ENCODE measurements around the gene DIS3L2.
"Not testable (repeated sequence)": the region's sequence is repeated elsewhere in the genome, so short reads cannot be mapped to it uniquely, and the experiment has no call there.

DIS3L2 gene

DNA sequence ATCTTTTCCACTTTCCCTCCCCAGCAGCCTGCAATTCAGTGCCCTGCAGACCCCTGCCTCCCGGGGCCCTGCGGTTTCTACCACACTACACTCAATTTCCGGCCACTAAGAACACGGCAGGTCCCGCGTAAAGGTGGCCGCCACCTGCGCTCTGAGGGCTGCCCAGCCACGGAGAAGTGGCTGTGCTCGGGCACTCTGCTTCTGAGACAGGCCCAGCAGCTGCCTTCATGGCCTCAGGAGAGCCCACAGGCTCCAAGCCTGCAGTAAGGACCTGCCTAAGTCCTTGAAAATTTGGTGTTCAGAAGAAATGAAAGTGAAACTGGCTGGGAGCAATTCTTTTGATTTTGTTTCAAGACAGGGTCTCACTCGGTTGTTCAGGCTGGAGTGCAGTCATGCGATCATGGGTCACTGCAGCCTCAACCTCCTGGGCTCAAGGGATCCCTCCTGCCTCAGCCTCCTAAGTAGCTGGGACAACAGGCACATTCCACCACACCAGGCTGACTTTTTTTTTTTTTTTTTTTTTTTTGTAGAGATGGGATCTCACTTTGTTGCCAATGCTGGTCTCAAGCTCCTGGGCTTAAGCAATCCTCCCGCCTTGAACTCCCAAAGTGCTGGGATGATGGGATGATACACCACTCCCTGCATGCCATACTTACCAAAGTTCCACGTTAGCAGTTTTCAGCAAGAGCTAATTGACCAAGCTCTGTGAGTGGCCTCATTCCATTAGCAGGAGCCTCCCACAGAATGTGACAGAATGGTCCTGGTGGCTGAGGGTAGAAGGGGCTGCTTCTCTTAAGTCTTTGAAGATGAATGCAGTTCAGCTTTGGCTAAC, 402.5 kb downstream of the DIS3L2 start:
- DNase-seq, result no peak

DNA sequence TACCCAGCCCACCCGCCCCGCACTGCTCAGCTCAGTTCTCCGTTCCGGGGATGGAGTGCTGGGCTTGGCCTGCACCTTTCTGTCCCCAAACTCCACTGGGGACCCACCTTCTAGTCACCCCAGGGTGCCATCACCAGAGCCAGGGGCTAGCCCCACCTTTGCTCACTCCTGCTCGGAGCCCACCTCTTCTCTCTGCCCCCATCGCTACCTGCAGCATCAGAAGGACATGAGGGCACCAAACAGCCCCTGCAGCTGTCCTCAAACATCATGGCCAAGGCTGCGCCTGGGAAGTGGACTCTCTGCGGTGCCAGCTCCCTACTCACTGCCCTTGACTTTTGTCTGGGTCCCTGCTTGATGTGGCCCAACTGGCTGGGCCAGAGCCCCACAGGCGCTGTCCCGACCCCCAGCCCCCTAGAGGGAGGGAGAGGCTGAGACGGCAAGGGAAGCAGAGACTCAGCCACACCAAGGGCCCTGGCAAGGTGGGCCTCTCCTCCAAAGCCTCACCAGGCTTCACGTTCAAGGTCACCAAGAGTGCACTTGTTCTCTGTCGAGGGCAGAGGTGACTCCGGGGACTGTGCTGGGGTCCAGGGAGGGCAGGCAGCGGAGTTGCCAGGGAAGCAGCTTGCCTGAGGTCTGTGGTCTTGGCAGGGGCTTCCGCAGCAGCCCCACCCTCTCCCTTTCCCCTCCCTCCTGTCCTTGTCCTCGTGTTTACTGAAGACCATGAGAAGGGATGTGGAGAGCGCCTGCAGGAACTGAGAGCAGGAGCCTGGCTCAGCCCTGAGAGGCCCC, 403.5 kb downstream of the DIS3L2 start:
- not testable (repeated sequence) for DNase-seq

DNA sequence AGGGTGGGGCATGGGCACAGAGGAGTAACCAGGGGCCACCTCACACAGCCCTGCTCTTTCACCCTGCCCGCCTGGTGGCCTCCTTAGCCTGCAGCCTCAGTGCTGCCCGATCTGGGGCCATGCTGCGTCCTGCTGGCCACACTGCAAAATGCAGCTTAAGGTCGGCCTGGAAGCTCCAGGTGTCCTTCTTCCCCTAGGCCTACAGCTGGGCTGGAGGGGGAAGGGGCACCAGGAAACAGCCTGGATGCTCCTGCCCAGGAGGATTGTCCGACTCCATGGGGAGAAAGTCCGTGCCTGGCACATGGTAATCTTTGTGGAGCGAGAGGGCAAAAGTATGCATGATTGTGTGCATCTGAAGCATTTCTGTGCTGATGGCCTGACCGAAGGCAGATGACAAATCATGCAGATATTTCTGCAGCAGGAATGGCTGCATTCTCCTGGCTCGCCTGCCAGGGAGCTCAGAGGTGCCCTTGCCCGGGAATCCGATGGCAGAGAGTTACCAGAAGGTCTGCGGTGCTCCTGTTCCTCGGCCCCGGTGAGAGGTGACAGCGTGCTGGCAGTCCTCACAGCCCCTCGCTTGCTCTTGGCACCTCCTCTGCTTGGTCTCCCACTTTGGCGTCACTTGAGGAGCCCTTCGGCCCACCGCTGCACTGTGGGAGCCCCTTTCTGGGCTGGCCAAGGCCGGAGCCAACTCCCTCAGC, 404.3 kb downstream of the DIS3L2 start:
- no peak for DNase-seq

DNA sequence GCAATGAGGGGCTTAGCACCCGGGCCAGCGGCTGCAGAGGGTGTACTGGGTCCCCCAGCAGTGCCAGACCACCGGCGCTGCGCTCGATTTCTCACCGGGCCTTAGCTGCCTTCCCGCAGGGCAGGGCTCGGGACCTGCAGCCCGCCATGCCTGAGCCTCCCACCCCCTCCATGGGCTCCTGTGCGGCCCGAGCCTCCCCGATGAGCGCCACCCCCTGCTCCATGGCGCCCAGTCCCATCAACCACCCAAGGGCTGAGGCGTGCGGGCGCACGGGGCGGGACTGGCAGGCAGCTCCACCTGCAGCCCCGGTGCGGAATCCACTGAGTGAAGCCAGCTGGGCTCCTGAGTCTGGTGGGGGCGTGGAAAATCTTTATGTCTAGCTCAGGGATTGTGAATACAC, 404.9 kb downstream of the DIS3L2 start:
- DNase-seq, result not testable (repeated sequence)

DNA sequence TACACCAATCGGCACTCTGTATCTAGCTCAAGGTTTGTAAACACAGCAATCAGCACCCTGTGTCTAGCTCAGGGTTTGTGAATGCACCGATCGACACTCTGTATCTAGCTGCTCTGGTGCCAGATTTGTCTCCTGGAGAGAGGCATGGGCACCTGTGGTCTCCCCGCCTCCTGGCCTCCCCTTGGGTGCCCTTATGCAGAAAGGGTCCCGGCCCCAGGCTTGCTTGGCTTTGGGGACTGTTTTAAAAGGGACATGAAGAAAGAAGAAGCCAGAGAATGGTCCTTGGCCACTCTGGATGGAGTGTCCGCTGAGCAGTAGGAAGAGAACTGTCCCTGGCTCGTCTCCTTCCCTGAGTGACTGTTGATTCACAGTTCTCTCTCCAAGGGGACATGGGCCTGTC, 405.5 kb downstream of the DIS3L2 start:
- DNase-seq, result no peak

DNA sequence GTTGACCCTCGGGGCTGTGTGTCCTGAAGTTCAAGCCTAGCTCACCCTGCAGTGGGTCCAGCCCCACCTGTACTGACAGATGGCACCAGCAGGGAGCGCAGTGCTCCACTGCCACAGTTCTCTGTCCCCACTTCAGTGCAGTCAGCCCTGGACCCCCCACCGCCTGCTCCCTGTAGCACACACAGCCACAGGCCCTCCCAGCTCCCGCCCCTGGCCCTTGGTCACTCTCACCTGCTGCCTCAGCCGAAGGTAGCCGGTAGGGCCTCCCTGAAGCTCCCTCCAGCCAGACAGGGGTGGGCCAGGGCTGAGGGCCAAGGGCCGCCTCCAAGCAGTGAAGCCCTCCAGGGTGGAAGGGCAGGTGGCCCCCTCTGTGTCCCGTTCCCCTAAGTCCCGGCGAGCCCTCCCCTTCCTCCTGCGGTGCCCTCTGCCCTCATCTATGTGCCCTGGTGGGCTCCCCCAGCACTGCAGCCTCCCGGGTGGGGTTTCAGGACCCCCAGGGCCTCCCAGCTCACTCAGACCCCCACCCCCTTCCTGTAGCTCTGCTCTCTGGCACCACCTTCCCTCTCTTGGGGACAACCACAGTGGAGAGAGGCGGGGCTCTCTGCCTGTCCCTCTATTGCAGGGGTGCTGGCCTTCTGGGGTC, 406.2 kb downstream of the DIS3L2 start:
- DNase-seq, result no peak

DNA sequence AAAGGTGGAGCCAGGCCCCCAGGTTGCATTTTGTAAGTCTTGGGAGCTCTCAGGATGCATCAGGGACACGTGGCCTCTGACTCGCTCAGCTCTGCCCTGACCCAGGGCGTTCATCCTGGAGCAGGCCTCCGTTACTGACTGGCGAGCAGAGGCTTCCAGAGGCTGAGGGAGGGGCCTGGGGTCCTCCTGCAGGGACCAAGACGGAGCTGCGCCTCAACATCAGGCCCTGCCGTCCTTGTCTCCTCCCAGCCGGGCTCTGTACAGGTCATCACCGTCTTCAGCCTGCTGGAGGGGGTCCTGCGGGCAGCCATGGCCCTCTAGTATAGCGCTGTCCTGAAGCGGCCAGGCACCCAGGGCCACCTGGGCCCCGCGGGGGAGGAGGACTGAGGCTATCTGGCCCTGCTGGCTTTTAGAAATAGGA, 406.8 kb downstream of the DIS3L2 start:
- no peak for DNase-seq

DNA sequence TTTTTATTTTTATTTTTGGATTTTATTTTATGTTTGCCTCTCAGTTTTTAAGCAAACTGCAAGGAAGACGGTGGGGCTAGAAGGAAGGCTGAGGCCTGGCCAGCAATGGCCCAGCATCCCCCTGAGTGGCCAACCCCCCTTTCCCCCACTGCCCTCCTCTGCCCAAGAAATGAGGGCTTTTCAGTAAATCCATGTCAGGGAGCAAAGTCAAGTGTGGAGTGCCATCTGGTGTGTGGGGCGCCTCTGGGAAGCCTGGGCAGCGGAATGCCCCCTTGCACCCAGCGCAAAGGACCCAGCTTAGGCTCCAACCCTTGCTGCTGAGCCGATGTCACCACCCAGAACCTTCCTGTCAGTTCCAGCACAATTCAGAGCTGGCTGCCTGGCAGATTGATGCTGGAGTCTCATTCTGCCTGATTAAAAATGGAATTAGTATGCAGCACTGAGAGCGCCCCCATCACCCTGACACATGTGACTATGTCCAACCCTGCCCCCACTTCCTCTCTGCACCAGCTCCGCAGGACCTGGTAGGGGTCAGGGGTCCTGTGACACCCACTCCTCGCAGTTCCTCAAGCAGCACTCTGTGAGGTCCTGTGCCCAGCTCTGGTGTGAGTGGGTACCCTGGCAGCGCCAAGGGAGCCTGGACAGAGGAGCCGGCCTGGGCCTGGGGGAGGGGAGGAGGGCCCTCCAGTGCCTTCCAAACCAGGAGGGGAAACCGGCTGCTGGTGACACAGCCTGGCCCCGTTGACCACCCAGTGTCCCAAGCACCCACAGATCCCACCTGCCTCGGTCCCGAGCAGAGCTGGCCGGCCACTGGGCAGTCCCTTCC, 407.8 kb downstream of the DIS3L2 start:
- no peak for DNase-seq

DNA sequence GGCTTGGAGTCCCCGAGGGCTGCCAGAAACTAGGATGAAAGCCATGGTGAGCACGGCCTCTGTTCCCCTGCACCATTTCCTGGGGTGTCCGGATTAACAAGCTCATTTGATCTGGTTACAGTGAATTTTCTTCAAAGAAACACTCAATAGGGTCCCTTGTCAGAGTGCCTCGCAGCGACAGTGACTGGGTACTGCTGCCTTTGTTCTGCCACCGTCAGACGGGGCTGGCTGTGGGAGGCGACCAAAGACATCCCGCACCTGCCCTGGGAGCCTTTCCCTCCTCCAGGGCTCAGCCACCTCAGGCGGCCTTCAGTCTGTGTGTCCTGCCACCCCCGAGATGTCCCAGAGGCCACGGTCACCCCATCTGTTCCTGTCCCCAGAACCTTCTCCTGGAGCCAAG, 408.5 kb downstream of the DIS3L2 start:
- not testable (repeated sequence) for DNase-seq

DNA sequence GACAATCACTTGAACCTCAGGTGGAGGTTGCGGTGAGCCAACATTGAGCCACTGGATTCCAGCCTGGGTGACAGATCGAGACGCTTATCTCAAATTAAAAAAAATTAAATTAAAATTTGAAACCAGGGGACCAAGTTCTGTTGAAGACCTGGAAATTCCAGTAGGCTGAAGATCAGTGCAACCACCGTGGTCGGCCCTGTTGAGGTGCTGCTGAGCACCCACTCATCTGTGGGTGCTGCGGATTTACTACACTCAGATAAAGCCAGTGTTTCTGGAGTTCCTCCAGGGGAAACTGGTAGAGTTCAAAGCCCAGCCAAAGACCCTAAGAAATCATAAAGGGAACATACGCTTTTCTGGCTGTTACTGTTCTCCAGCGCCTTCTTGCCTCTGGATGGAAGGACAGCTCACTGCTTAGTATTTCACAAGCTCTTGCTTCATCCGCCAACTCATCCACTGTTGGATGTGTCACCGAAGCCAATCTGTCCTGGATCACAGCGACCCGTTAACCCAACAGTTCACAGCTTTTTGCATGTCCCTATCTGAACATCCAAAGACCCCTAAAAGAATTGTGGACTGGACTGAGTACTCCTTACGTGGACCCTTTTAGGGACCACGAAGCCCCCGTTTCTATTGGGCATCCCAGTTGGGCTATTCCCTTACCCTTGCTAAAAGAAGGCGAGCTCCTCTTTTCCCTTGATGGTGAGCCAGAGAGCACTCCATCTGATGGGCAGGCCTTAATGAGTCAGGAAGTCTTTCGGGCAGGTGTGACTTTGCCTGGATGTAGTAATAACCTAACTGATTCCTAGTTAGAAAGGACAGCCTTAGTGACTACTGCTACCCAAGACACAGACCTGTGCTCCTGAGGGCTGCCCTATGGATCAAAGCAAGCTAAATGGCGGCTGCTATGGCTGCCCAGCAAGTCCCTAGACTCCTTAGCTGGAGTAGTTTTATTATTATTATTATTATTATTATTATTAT, 411.0 kb downstream of the DIS3L2 start:
- no peak for DNase-seq

DNA sequence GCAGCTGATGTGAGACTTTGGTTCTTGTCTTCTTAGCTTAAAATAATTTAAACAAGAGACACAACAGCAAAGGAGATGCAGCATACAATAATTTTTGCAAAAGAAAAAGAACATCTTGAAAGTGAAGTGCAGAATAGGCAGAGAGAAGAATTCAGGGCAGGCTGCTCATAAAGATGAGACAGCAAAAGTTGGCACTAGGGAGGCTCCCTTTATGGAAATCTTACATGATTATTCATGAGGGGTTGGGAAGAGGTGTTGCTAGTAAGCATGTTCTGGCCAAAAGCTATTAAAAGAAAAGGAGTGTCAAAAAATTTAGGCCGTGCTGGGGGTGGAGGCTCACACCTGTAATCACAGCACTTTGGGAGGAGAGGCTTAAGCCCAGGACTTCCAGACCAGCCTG, 412.8 kb downstream of the DIS3L2 start:
- DNase-seq, result no peak

DNA sequence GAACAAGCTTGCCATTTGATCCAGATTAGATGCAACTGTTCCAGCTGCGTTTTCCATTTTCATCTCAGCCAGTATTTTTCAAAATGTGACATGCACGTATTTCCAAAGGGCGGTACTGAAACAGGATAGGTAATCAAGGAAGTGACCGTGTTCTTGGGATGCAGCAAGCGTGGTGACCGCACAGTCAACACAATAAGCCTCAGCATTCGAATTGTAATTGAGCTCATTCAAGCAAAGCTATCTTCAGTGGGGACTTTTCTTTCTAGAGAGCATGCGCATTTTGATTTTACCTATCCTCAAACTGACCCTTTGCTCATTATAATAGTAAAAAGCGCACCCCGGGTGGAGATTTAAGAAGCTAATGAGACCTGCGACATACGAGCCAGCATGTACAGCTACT, 413.7 kb downstream of the DIS3L2 start:
- no peak for DNase-seq

DNA sequence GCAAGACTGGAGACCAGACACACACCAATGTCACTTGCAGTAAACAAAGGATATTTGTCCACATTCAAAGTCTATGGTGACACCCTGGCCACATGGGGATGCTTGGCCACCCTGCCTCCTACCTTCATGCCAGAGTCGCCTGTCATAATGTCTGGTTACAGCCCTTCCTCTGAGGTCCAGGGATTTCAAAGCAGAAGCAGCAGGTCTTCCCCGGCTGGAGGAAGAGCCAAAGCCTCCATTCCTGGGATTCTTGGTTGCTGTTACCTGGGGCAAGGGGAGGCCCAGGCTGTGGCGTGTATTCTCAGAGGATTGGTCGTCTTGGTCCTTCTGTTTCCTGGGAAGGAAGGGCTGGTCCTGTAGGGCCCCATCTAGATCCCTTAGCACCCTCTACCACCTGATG, 414.7 kb downstream of the DIS3L2 start:
- no peak for DNase-seq

DNA sequence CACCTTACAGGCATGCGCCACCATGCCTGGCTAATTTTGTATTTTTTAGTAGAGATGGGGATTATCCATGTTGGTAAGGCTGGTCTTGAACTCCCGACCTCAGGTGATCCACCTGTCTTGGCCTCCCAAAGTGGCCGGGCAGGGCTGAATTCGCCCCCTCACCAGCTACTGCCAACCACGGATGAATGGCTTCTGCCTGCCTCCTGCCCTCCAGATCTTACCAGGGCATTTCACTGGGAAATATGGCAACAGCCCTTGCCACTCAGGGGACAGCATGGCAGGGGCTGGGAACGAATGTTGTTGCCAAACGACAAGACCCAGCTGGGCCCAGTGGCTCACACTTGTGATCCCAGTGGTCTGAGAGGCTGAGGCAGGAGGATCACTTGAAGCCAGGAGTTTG, 415.2 kb downstream of the DIS3L2 start:
- no peak for DNase-seq

DNA sequence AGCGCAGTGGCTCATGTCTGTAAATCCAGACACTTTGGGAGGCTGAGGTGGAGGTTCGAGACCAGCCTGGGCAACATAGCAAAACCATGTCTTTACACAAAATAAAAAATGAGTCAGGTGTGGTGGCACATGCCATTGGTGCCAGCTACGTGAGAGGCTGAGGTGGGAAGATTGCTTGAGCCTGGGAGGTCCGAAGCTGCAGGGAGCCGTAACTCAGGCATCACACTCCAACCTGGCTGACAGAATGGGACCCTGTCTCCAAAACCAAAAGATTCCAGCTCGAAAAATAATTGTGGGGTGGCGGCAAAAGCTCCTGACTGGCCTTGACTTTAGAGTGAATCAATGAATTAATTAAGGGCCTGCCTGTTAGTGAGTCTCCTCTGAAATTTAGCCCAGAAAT, 415.8 kb downstream of the DIS3L2 start:
- DNase-seq, result no peak

DNA sequence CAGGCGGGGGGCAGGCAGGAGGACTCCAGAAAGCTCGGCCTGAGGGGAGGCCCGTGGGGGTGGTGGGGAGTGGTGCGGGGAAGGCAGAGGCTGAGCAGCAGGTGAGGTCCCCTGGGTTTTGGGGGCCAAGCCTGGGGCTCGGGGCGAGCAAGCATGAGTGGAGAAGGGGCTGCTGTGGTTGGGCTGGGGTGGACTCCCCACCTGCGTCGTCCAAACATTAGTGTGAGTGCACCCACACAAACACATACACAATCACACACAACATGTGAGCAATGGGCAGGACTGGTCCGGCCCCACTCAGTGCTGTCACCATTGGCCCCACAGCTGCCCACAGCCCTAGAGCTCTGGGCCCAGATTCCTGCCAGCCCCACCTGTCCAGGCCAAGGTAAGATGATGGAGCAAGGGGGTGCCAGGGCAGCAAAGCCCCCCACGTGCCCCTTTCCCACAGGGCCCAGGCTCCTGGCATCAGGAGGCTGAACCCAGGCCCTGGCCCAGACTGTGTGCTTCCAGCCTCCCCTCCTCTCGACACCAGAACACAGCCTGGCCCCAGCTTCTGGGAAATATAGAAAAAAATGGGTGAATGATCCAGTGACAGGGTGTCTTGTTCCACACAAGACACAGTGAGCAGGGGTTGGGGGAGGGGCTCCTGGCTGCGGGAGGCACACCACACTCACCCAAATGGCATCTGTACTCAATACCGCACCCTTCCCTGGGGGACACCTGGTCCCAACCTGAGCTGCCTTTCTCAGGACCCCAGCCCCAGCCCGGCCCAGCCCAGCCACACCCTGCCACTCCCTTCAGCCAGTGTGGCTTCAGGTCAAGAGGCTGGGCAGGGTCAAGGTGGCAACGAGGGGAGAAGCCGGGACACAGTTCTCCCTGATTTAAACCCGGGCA, 416.6 kb downstream of the DIS3L2 start:
- DNase-seq, result no peak

DNA sequence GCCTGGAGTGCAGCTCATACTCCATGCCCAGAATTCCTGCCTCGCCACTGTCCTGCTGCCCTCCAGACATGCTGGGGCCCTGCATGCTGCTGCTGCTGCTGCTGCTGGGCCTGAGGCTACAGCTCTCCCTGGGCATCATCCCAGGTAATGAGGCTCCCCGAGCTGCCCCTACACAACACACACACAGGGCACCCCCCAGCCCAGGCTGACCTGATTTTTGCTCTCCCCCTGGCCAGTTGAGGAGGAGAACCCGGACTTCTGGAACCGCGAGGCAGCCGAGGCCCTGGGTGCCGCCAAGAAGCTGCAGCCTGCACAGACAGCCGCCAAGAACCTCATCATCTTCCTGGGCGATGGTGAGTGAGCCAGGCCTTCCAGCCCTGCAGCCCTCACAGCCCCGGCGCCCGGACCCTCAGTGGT, 417.2 kb downstream of the DIS3L2 start, which contains the start of gene ALPP:
Gene ALPP, plus strand, starts transcription at position 17 of the 417 bp plus-strand sequence. Its CDS starts 52 bp downstream, at position 69.
- not testable (repeated sequence) for DNase-seq

DNA sequence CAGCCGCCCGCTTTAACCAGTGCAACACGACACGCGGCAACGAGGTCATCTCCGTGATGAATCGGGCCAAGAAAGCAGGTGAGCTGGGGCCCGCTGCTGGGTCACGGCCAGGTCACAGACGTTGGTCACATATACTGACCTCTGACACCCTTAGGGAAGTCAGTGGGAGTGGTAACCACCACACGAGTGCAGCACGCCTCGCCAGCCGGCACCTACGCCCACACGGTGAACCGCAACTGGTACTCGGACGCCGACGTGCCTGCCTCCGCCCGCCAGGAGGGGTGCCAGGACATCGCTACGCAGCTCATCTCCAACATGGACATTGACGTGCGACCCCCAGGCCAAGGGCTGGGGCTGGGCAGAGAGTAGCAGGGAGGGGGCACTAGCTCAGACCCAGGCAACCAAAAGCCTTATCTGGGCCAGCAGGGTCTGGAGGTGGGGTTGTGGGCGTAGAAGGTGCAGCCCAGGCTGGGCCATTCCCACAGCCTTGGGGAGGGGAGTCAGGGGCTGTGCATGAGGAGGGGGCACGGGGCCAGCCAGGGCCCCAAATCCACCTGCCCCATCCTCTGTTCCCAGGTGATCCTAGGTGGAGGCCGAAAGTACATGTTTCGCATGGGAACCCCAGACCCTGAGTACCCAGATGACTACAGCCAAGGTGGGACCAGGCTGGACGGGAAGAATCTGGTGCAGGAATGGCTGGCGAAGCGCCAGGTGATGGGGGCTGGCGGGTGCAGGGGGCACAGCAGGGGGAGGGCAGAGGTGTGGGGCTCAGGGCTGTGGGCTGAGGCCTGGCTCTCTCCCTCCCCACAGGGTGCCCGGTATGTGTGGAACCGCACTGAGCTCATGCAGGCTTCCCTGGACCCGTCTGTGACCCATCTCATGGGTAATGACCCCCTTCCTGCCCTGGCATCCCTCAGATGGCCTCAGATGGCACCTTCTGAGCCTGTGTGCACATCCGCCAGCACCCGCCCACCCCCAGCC, 418.4 kb downstream of the DIS3L2 start:
- not testable (repeated sequence) for DNase-seq
